ENCODE results near the gene WWC2.

GRCh38 chr4:183059797-183060196 lies 39.3 kb upstream of the WWC2 start:
- no peak for TF ChIP-seq CTCF (IDR thresholded peaks at IDR 0.05)
- no peak for TF ChIP-seq POLR2A (IDR thresholded peaks at IDR 0.05)
